HG03460 (cell line): ENCODE data around the gene ACTL10.
"Not testable (repeated sequence)": the region's sequence is repeated elsewhere in the genome, so short reads cannot be mapped to it uniquely, and the experiment has no call there.

ENCODE experiments used
- ATAC-seq: cut with Tn5 transposase; IDR thresholded peaks from one replicate; pipeline ENCODE4 v1.9.1; 2021; ENCODE audit not compliant: unreplicated experiment

Gene ACTL10

GRCh38 chr20:33693741-33694638, 27.2 kb downstream of the ACTL10 start:
- ATAC-seq = no peak

DNA sequence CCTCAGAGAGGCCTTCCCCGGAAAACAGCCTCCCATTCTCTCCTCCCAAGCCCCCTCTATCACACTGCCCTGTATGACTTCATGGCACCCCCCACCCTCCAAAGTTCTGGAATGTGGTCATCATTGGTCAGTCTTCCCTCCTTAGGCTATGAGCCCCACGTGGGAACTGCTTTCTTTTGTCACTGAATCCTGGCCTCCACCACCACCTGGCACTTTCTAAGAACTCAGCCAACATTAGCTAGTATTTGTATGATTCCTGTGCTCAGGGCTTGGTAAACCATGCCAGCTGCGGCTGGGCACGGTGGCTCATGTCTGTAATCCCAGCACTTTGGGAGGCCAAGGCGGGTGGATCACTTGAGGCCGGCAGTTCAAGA, 27.9 kb downstream of the ACTL10 start:
- no peak for ATAC-seq

DNA sequence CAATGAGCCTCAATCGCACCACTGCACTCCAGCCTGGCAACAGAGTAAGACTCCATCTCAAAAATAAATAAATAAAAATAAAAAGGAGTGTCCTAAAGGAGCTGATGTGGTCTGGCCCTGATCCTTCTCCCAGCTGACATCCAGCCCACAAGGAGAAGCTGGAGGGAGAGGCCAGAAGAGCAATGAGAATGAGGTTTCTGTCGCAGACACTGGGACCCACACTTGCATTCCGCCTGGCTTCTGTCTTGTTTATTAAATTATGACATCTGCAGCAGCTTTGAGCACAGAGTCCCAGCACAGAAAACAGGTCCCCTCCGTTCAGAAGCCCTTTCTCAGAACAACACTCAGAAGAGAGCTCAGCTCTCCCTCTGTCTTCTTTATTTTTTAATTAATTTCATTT, 29.7 kb downstream of the ACTL10 start:
- no peak for ATAC-seq

DNA sequence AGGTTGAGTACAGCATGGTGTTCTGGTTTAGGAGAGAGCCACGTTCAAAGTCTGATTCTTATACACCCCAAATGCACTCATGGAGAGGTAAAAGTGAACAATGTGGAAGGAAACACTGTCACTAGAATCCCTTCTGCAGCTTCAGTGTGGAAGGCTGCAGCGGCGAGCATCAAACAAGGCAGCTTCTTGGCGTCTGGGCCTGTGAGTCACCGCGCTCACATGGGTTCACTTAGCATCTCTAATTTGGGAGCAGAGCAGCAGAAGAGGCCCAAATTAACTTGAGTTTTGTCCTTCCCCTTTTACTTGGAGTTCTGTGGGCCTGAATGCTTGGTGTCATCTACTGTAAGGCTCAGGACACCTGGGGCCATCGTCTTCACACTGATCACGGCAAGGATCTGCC, 30.4 kb downstream of the ACTL10 start:
- no peak for ATAC-seq

DNA sequence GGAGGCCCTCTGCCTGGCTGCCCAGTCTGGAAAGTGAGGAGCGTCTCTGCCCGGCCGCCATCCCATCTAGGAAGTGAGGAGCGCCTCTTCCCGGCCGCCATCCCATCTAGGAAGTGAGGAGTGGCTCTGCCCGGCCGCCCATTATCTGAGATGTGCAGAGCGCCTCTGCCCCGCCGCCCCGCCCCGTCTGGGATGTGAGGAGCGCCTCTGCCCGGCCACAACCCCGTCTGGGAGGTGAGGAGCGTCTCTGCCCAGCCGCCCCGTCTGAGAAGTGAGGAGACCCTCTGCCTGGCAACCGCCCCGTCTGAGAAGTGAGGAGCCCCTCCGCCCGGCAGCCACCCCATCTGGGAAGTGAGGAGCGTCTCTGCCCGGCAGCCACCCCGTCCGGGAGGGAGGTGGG, 32.2 kb downstream of the ACTL10 start:
- not testable (repeated sequence) for ATAC-seq

- not testable (repeated sequence) for ATAC-seq
These were observed 34.1 kb downstream of the ACTL10 start for GRCh38 chr20:33700696-33701441.

DNA sequence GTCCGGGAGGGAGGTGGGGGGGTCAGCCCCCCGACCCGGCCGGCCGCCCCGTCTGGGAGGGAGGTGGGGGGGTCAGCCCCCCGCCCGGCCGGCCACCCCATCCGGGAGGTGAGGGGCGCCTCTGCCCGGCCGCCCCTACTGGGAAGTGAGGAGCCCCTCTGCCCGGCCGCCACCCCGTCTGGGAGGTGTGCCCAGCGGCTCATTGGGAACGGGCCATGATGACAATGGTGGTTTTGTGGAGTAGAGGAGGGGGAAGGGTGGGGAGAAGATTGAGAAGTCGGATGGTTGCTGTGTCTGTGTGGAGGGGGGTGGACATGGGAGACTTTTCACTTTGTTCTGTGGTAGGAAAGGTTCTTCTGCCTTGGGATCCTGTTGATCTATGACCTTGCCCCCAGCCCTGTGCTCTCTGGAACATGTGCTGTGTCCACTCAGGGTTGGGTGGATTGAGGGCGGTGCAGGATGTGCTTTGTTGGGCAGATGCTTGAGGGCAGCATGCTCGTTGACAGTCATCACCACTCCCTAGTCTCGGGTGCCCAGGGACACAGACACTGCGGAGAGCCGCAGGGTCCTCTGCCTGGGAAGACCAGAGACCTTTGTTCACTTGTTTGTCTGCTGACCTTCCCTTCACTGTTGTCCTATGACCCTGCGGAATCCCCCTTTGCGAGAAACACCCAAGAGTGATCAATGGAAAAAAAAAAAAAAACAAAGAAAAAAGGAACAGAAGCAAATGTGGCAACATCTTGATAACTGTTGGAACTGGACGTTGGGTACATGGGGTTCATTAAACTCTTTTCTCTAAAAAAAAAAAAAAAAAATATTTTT, 35.1 kb downstream of the ACTL10 start:
- no peak for ATAC-seq

GRCh38 chr20:33702861-33703260, 36.1 kb downstream of the ACTL10 start:
- no peak for ATAC-seq

GRCh38 chr20:33703498-33704137, 36.9 kb downstream of the ACTL10 start:
- no peak for ATAC-seq

DNA sequence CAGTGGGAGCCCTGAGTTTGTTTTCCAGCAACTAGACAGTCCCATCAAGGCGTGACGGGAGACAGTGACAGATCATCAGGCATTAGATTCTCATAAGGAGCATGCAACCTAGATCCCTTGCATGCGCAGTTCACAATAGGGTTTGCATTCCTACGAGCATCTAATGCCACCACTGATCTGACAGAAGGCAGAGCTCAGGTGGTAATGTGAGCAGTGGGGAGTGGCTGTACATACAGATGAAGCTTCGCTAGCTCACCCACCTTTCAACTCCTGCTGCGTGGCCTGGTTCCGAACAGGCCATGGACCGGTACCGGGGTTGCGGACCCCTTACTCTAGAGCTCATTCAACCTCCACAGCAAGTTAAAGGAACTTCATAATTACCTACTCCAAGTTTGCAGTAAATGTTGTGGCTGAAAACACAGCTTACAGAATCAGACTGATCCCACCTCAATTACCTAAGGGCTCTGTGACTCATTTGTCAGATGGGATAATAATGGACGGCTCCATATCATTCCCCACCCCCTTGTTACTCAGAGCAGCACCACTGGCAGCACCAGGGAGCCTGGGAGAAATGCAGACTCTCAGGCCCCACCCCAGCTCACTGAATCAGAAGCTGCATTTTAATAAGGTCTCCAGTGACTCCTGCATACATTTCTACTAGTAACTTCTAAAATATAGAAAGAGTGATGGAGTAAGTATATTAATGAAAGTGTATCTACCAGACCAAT, 37.6 kb downstream of the ACTL10 start:
- ATAC-seq = no peak

DNA sequence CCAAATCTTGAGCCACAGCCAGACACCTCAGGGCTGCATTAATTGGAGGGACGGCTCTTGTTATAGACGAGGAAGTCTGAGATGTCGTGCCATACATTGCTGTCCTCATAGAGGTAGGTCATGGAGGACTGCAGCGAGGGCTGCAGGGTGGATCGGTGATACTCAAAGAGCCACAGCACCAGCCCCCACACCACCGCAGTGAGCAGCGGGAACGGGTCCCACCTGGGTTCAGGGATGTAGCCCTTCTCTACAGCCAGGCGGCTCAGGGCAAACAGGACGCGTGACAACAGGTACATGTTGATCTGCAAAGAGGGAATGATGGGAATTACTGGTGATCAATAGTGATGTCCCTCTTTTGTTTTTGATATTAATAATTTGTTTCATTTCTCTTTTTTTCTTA, 40.9 kb downstream of the ACTL10 start:
- ATAC-seq = no peak

DNA sequence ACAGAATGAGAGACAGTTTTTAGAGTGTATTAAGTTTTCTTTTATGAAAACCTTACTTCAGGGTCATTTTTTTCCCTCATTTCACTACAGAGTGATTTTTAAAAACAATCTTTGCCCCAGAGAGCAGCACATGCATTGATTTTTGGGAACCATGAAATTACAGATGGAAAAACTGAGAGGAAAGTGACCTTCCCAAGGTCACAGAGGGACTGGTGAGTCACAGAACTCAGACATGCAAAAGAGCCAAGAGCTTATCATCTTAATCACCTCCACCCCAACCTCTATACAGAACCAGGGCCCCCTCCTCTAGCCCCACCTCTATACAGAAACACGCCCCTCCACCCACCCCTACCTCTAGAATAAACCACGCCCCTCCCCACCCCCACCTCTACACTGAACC, 42.7 kb downstream of the ACTL10 start:
- ATAC-seq = no peak

- no peak for ATAC-seq
These were observed 43.3 kb downstream of the ACTL10 start for GRCh38 chr20:33709905-33710541.

DNA sequence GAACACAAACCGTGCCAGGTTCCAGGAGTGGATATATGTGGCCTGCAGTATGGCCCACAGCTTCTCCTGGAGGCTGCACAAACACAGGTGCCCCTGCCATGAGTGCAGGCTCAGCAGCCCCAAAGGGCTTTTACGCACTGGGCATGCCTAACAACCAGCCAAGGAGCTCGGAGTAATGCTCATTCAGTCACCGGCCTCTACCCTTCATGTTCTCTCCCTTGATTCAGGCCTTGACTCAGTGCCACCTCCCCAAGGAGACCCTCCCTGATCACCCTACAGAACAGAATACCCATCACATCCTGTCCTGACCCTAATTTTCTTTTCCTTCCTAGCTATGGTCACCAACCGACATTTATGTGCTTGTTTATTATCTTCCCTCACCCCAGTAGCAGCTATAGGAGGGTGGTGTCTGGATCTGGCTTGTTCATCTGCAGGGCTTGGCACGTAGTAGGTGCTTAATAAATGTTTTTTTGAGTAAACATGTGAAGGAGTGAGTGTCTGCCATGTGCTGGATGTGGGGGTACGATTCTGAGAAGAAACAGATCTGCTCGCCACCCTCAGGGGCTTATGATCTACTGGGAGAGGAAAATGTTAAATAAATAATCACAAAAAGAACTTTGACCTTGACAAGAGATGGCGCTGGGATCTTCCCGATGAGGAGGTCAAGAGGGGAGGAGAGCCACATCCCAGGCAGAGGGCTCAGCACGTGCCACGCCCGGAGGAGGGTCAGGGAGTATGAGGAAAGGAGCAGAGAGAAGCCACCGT, 44.1 kb downstream of the ACTL10 start:
- no peak for ATAC-seq

GRCh38 chr20:33711446-33711738, 44.6 kb downstream of the ACTL10 start:
- no peak for ATAC-seq

DNA sequence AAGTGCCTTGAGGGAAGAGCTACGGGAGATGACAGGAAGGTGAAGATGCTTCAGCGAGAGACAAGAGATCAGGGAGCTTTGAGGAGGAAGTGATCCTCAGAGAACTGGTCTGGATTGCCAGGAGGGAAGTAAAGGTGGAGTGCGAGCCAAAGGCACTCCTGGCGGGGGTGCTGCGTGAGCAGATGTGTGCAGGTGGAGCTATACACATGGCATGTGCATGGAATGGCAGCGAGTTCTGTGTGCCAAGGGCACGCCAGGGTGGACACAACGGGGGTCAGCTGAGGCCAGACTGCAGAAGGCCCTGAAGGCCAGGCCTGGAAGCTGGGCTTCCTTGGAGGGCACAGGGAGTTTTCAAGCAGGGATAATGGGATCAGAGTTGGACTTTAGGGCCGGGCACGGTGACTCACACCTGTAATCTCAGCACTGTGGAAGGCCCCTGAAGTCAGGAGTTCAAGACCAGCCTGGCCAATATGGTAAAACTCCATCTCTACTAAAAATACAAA, 47.2 kb downstream of the ACTL10 start:
- ATAC-seq = no peak

DNA sequence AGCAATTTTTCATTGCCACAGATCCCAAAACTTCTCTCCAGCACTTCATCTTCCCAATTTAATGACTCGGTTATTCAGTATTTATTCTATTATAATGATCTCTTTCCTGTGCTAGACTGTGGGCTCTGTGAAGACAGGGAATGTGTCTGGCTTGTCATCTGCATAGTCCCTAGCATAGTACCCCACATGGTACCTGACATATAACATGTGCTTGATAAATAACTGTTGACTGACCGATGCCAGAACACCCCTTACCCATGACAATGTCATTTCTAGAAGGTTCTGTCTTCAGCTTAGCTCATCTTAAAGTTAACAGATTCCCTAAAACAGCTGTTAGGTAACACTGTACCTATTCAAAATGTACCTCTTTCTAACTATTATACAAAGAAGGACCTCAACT, 49.8 kb downstream of the ACTL10 start:
- ATAC-seq = no peak
